CD4-positive, alpha-beta T cell treated with Interleukin-4 for 1 hour (primary cell): ENCODE data around the gene TBC1D16.
"Not testable (repeated sequence)": the region's sequence is repeated elsewhere in the genome, so short reads cannot be mapped to it uniquely, and the experiment has no call there.

ENCODE experiments used
- DNase-seq, 2 donors: peaks; one replicate each; pipeline ENCODE4 v3.0.0-alpha.2; 2020 to 2022

The TBC1D16 gene

DNA sequence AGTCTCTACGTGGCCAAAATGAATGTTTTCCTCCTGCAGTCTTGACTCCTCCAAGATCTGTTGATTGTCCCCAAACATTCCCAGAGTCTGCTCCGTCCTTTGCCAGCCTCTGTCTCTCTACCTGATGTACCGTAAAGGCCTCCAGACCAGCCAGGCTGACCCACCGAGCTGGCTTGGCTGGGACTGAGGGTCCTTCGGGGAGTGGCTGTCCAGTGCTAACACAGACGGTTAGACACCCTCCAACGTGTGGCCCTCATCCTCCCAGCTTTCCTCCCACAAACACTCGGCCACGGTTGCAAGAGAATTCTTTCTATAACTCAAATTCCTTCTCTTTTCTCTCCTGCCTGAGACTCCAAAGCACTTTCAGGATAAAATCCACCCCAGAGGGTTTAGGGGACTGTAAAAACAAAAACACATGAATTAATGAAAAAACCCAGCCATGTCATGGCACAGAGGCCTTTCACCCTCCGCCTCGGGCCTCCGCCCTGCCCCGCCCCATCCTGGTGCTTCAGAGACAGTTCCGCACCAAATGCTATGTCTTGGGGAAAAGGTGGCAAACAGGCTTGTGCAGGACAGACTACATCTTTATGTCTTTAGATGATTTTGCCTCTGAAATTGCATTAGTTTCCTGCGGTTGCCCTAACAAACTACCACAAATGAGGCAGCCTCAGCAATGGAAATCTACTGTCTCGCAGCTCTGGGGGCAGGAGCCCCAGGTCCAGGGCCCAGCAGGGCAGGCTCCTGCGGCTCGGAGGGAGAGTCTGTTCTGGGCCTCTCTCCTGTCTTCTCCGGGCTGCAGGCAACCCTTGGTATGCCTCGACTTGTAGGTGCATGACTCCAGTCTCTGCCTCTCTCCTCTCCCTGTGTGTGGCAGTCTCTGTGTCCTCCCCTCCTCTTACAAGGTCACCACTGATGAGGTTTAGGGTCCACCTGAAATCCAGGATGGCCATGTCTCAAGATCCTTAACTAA is 124.0 kb downstream of the TBC1D16 start:
- DNase-seq = no peak

DNA sequence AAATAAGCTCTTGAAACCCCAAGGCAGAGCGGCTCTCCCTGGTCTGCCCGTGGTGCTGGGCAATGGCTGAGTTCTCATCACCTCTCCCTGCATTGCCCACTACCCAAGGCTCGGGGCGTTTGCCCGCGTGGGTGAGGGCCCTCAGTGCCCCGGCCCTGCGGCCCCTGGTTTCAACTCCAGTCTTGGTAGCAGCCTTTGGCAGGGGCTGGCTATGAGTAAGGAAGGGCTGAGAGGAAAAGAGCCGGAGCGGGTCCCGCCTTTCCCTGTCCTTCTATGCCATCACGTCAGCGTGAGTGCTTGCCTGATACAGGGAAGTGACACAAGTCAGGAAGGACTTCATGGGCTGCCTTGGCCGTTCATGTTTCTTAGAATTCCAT is 124.7 kb downstream of the TBC1D16 start:
- no peak for DNase-seq

DNA sequence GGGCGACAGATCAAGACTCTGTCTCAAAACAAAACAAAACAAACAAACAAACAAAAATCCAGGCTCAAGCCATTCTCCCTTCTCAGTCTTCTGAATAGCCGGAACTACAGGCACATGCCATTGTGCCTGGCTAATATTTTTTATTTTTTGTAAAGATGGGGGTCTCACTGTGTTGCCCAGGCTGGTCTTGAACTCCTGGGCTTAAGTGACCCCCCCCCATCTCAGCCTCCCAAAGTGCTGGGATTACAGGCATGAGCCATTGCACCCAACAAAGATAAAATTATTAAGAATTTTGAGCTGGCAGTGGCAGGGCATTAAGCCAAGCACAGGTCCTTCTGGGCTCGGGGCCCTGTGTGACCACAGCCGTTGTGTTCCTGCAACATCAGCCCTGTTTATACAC is 126.6 kb downstream of the TBC1D16 start:
- DNase-seq = no peak

DNA sequence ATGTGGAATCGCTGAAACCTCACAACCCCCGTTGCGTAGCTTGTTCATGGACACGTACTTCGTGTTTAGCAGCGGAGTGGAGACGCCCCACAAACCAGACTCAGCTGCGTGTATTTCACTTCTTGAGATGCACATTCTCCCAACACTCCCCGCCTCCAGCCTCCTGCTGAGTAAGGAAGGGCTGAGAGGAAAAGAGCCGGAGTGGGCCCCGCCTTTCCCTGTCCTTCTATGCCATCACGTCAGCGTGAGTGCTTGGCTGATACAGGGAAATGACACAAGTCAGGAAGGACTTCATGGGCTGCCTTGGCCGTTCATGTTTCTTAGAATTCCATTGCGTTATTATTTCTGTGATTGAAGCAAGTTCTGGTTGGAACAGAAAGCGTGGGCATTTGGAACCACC is 127.8 kb downstream of the TBC1D16 start:
- DNase-seq = no peak

DNA sequence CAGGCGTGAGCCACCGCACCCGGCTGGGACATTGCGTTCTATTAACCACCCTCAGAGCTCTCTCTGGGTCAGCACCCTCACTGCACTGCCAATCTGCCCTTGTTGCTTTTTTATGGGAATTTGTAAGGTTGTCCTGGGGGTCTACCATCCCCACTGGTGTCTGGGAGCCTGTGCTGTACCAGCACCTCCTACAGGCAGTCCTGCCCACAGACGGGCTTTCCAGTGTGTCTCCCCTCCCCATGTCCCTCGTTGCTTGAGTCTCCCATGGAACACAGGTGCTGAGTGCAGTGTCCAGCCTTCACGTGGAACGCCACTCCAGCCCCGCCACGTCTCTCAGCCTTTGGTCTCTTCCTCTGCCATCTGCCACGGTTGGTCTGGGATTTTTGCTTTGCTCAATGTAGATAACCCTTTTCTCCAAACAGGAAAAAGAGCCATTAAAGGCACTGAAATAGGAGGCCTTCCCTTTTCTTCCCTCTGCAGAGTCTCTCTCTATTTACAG is 128.4 kb downstream of the TBC1D16 start:
- DNase-seq = no peak

DNA sequence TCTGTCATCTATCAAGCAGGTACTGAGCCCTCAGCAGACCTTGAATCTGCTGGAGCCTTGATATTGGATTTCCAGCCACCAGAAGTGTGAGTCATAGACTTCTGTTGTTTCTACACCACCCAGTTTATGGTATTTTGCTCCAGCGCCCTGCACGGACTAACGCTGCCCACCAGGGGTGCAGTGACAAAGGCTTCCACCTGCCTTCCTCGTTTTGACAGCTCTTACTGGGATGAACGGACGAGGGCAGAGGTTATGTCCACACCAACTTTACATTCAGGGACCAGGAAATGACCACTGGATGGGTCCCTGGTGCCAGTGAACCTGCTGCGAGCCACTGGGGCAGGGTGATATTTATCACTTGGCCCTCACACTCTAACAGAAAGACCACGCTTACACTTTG is 129.8 kb downstream of the TBC1D16 start:
- DNase-seq = no peak

DNA sequence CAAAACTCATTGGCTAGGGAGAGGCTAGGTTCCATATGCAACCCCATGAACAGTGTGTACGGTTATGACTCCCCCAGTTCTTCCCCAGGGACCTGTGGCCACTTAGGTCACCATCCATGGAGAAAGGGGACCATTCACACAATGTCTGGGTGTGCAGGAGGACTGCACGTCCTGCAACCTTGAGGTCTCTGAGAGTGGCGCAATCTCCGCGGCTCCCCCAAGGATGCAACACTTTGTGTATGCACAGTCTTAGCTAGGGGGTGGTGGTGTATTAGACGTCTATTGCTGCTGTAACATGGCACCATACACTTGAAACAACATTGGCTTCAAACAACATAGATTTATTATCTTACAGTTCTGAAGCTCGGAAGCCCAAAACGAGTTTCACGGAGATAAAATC is 130.8 kb downstream of the TBC1D16 start:
- DNase-seq = no peak

DNA sequence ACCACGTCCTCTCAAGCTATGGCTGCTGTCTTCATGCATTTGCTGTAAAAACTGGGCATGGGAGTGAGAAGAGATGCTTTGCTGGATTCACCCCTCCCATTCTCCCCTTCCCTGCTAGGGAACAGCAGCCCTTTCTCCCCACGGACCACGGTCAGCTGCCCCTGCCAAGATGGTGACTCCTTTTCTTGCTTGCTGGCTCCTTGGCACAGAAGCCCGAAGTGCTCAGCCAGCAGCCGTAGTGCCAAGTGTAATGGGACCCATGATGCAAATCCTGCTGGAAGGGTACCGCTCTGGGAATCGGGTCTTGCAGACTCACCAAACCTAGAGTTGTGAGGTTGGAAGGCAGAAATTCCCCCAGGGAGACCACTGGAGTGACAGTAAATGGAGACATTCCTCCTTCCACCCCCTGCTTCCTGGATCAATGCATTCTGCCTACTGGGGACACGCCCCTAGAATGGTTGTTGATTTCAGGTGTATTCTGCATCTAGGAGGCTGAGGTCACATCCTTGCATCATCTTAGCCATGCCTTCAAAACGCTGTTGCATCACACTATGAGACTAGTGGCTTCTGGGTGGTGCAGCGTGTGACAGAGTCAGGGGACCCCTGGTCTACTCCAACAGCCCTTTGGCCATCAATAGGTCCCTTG is 133.4 kb downstream of the TBC1D16 start:
- DNase-seq = no peak

DNA sequence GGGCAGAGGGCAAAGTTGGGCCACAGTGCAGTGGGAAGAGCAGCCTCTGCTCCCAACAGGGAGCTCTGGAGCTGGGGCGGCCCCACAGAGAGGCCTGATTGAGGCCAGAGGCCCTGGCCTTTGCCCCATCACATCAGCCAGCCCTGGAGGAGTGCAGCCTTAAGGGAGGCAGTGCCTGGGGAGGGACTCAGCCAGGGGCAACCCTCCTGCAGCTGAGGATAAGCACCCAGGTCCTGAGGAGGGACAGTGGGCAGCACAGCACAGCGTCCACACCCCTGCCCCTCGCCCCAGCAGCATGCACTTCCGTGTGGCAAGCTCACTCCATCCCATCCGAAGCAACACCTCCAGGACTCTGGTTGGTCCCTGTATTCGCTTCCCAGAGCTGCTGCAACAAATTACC is 134.5 kb downstream of the TBC1D16 start:
- no peak for DNase-seq

DNA sequence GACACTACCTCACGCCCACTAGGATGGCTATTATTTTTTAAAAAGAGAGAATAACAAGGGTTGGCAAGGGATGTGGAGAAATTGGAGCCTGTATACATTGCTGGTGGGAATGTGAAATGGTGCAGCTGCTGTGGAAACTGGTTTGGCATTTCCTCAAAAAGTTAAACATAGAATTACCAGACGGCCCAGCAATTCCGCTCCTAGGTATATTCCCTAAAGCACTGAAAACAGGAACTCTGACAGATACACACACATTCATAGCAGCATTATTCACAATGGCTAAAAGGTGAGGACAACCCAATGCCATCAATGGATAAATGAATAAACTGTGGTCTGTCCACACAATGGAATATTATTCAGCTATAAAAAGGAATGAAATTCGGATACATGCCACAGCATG is 136.1 kb downstream of the TBC1D16 start:
- DNase-seq = no peak

DNA sequence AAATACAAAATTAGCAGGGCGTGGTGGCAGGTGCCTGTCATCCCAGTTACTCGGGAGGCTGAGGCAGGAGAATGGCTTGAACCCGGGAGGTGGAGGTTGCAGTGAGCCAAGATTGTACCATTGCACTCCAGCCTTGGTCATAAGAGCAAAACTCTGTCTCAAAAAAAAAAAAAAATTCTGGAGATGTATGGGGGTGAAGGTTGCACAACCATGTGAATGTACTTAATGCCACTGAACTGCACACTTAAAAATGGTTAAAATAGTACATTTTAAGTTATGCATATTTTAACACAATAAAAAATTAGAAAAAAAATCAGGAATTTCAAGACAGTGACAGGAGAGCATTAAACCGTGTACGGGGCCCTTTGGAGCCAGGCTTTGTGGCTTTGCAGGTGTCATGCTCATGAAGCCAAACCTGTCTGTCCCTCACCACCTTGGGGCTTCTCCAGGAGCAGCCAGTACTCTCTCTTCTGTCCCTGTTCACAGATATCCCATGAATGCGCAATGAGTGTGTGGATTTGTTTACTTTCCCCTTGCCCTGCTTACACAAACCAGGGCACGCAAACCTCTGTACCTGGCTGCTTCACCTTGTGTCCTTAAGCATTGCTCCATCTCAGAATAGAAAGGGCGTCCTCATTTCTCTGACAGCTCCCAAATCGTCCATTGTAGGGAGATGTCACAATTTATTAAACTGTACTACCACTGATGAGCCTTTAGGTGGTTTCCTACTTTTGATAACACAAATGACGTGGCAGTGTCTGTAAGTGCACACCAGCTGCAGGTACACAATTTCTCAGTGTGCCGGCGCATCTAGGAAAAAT is 138.2 kb downstream of the TBC1D16 start:
- no peak for DNase-seq

DNA sequence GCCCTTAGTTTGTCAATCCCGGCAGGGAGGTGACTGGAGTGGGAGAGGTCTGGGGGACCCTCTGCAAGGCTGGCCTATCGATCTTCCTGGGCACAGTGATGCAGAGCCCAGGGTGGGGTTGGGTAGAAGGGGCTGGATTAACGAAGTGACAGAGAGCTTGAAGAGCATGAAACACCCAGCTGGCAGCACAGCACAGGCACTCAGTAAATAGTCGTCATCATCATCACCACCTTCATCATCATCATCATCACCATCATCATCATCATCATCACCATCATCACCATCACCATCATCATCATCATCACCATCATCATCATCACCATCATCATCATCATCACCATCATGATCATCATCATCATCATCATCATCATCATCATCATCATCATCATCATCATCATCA is 142.2 kb downstream of the TBC1D16 start:
- DNase-seq = not testable (repeated sequence)

DNA sequence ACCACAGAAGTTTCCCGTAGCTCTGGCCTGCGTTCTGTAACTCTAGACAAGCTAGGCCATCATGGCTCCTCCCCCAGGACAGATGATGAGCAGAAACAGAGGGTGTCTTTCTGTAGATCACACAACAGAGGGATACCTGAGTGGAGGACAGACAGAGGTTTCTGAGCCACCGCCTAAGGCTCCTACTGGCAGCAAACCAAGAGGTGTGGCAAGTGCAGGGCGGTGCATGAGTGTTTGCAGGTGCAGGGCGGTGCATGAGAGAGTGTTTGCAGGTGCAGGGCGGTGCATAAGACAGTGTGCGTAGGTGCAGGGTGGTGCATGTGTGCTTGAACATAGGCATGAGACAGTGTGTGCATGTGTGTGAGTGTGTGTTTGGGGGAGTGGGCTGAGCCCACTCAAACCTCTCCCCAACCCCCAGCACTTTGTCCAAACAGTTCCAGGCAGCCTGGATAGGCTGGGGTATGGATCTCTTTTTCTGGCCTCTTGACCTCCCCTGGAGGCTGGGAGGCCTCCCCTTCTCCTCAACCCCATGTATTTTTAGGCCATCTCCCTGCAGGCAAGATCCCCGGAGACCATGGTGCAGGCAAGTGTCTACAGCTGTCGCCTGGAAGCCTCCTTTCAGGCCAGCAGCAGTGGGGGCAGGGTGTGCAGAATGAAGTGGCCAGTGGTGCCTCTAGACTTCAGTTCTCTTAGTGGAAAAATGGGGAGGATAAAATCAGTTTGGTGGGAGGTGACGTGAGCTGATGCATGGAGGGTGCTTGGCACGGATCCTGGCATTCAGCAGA is 143.0 kb downstream of the TBC1D16 start:
- DNase-seq = no peak

DNA sequence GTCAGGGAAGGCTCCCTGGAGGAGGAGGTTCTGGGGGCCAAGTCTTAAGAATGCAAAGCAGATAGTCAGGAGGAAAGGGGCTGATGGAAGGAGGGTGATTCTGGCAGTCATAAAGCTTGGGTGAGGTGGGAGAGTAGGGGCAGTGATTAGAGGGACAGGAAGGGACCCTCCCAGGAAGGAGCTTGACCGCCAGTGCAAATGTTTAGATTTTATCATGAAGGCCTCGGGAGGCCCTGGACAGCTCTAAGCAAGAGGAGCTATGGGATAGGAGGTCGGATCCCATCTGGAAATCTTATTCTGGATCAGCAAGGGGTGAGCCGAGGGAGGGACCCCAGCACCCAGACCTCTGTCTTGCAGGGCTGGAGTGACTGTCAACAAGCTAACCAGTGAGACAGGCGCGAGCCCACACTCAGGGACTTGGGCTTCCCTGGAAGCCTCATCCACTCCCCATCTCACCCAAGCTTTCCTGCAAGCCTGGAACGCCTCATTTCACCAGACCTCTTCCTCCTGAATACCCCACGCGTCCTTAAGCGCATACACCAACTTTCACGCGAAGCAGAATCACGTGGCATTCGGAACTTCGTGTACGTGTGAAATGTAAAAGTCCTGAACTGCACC is 144.4 kb downstream of the TBC1D16 start:
- DNase-seq = no peak

DNA sequence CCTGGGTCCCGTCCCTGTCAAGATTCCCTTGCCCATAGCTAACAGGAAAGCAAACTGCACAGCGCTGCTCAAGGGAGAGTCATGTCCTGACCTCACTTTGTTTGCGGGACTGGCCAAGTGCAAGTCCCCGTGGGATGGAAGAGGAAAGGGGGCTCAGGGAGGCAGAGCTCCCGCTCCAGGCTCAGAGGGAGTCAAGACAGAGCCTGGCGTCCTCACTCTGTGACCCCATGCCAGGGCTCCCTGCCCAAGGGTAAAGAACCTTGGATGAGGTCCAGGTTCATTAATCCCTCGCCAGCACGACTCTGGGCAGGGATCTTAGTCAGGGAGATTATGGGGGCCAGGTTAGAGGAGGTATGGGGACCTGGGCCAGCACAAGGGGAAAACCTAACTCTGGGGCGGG is 145.0 kb downstream of the TBC1D16 start:
- no peak for DNase-seq

DNA sequence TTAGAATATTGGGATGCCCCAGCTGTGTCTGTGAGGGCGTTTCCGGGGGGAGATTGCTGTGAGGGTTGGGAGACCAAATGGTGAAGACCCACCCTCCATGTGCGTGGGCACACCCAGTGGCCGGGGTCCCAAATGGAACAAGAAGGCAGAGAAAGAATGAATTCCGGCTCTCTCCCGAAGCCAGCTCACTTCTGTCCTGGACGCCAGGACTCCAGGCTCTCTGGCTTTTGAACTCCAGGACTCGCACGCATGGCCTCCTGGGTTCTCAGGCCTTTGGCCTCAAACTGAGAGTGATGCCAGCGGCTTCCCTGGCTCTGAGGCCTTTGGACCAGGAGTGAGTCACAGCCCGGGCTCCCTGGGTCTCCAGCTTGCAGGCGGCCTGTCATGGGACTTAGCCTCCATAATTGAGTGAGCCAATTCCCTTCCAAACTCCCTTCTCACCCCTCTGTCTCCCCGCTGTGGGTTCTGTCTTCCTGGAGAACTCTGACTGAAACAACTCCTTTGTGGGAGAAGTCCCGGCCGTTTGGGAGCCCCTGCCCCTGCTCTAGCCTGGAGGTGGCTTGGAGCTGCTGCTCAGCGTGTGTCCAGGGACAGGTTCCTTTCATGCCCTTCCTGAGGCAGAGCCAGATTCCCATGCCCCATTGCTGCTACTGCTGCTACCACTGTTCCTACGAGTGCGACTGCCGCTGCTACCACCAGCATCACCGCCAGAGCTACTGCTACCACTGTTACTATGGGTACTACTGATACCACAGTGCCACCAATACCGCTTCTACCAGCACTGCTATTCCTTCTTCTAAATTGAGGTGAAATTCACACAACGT is 146.6 kb downstream of the TBC1D16 start:
- no peak for DNase-seq

DNA sequence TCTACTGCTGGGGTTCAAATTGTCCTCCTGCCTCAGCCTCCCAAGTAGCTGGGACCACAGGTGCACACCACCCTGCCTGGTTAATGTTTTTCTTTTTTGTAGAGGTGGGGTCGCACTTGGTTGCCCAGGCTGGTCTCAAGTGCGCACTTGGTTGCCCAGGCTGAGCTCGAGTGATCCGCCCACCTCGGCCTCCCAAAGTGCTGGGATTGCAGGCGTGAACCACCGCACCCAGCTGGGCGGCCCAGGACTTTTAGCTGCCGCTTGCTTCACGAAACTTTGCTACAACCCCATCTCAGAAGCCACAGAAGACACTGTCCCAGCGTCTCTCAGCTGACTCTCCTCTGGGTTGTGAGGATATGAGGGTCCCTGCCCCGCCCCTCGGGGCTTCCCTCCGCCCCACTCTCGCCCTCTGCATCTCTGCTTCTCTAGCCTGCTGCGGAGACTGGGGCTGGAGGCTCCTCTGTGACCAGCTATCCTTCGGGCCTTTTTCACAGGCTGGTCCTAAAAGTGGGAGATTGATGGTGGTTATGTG is 147.6 kb downstream of the TBC1D16 start:
- DNase-seq = no peak

DNA sequence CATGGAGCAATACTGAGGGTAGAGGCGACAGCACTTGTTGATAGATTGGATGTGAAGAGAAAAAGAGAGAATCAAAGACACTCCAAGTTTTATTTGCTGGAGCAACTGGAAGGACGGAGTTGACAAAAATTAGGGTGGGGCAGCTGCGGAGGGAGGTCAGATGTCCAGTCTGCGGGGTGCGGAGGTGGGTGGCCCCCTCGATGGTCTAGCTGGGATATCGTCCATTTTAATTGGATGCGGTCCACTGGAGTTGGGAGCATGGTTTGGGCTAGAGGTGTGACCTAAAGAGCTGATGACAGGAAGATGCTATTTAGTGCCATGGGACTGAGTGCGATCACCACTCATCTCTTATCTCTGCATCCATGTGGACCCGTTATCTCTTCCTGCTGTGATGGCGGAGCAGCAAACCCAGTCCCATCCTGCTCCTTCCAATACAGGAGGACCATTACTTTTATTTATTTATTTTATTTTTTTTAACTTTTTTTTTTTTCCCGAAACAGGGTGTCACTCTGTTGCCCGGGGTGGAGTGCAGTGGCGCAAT is 148.2 kb downstream of the TBC1D16 start:
- no peak for DNase-seq

DNA sequence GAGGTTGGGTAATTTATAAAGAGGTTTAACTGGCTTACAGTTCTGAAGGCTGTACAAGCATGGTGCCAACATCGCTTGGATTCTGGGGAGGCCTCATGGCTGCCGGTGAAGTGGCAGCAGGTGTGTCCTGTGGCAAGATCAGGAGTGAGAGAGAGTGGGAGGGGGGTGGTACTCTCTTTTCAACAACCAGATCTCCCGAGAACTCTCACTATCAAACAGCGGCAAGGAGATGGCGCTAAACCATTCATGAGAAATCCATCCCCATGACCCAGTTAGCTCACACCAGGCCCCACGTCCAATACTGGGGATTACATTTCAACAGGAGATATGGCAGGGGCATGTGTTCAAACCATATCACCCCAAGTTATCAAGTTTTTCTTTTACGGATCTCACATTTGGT is 152.5 kb downstream of the TBC1D16 start:
- DNase-seq = no peak
